GM13977 (cell line): Measurements from ENCODE around the gene EPX.

Experiments
- DNase-seq: peaks from one replicate; pipeline ENCODE4 v3.0.0; 2012; ENCODE audit warnings: low spot score
- in situ Hi-C: fragments of 300-500 bp; cut with MboI; formaldehyde crosslinking; loops from one replicate; pipeline ENCODE4 v1.12.0; 2022; ENCODE audit warnings: low sequenced_read_pairs, low pct_unique_long_range_greater_than_20kb, mixed read lengths, inconsistent platforms; ENCODE audit not compliant: unreplicated experiment
- TF ChIP-seq, protein P1 (sequence below): IDR thresholded peaks from 2 replicates; pipeline ENCODE4 v1.5.1; 2012; ENCODE audit warnings: mild to moderate bottlenecking, control low read depth; ENCODE audit not compliant: insufficient read depth; ENCODE audit errors: extremely low read depth, missing control alignments

Gene EPX

GRCh38 chr17:58253082-58253481 is 60.6 kb downstream of the EPX start:
- in situ Hi-C loops = no loop called here
- no peak for DNase-seq
- TF ChIP-seq, protein P1, sequence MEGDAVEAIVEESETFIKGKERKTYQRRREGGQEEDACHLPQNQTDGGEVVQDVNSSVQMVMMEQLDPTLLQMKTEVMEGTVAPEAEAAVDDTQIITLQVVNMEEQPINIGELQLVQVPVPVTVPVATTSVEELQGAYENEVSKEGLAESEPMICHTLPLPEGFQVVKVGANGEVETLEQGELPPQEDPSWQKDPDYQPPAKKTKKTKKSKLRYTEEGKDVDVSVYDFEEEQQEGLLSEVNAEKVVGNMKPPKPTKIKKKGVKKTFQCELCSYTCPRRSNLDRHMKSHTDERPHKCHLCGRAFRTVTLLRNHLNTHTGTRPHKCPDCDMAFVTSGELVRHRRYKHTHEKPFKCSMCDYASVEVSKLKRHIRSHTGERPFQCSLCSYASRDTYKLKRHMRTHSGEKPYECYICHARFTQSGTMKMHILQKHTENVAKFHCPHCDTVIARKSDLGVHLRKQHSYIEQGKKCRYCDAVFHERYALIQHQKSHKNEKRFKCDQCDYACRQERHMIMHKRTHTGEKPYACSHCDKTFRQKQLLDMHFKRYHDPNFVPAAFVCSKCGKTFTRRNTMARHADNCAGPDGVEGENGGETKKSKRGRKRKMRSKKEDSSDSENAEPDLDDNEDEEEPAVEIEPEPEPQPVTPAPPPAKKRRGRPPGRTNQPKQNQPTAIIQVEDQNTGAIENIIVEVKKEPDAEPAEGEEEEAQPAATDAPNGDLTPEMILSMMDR = no peak
